ENCODE results near the gene CLDN5. TPM values are rescaled to one million over a fixed set of nuclear protein-coding genes. Genes with fewer than 3 reads are reported as not detected.

The CLDN5 gene
- total and polyA plus RNA-seq, 2 experiments from 2014 or later = 2.0 to 3.2 TPM

GRCh38 chr22:19518635-19519034 lies 5.6 kb downstream of the CLDN5 start:
- Mint-ChIP-seq H3K27ac (no peak overlapping the region), H3K27me3 (ENCODE audit: insufficient read depth, low read depth, poor library complexity) (peaks cover 23% of the 10 kb centered on the region), H3K36me3 (ENCODE audit: low read depth) (peaks cover 29% of the 10 kb centered on the region), H3K4me3 (no peak overlapping the region), H3K4me1 (peaks cover 5% of the 10 kb centered on the region), H3K9me3 (no peaks in the 10 kb centered on the region)
- Histone ChIP-seq H3K4me3 (no peak overlapping the region), H3K9me2 (ENCODE audit: insufficient read depth) (no peaks in the 10 kb centered on the region), H3K27me3 (ENCODE audit: insufficient read depth) (peaks cover 23% of the 10 kb centered on the region), H3K36me3 (ENCODE audit: insufficient read depth) (no peaks in the 10 kb centered on the region), H2AFZ (no peak overlapping the region), H3F3A (replicated peaks; ENCODE audit: low read depth) (peaks cover 11% of the 10 kb centered on the region; the same call in 1 of the 2 replicates), H4K20me1 (replicated peaks; ENCODE audit: insufficient read depth) (no peaks in the 10 kb centered on the region), H3K27ac (ENCODE audit: low read depth) (no peak overlapping the region), H3K79me2 (replicated peaks; ENCODE audit: insufficient read depth) (no peaks in the 10 kb centered on the region), H3K4me2 (no peak overlapping the region), H3K4me1 (ENCODE audit: insufficient read depth) (peaks cover 8% of the 10 kb centered on the region; the same call in 1 of the 2 replicates)
- DNase-seq (ENCODE audit: low spot score) (no peak), ATAC-seq (no peak)
- TF ChIP-seq EZH2 (IDR thresholded peaks at IDR 0.05; ENCODE audit: low read depth, unreplicated experiment) (no peak), STAT1 (IDR thresholded peaks at IDR 0.05; ENCODE audit: unreplicated experiment) (no peak), JUNB (IDR thresholded peaks at IDR 0.05; ENCODE audit: unreplicated experiment) (no peak), ZNF331 (CRISPR knock-in tag; IDR thresholded peaks at IDR 0.05; ENCODE audit: low read depth) (no peak), ZNF114 (CRISPR knock-in tag; IDR thresholded peaks at IDR 0.05) (no peak), EZH2phosphoT487 (IDR thresholded peaks at IDR 0.05; ENCODE audit: unreplicated experiment) (no peak), POLR2AphosphoS5 (IDR thresholded peaks at IDR 0.05; ENCODE audit: low read depth) (no peak), CTCF (conservative IDR thresholded peaks at IDR 0.05; ENCODE audit: low read depth in 2 of 2) (no peak), CREB1 (CRISPR knock-in tag; IDR thresholded peaks at IDR 0.05; ENCODE audit: low read depth) (no peak), NANOG (IDR thresholded peaks at IDR 0.05; ENCODE audit: borderline replicate concordance) (no peak), REST (IDR thresholded peaks at IDR 0.05; ENCODE audit: unreplicated experiment) (no peak), ETS1 (IDR thresholded peaks at IDR 0.05) (no peak)
- TF ChIP-seq, protein P1, sequence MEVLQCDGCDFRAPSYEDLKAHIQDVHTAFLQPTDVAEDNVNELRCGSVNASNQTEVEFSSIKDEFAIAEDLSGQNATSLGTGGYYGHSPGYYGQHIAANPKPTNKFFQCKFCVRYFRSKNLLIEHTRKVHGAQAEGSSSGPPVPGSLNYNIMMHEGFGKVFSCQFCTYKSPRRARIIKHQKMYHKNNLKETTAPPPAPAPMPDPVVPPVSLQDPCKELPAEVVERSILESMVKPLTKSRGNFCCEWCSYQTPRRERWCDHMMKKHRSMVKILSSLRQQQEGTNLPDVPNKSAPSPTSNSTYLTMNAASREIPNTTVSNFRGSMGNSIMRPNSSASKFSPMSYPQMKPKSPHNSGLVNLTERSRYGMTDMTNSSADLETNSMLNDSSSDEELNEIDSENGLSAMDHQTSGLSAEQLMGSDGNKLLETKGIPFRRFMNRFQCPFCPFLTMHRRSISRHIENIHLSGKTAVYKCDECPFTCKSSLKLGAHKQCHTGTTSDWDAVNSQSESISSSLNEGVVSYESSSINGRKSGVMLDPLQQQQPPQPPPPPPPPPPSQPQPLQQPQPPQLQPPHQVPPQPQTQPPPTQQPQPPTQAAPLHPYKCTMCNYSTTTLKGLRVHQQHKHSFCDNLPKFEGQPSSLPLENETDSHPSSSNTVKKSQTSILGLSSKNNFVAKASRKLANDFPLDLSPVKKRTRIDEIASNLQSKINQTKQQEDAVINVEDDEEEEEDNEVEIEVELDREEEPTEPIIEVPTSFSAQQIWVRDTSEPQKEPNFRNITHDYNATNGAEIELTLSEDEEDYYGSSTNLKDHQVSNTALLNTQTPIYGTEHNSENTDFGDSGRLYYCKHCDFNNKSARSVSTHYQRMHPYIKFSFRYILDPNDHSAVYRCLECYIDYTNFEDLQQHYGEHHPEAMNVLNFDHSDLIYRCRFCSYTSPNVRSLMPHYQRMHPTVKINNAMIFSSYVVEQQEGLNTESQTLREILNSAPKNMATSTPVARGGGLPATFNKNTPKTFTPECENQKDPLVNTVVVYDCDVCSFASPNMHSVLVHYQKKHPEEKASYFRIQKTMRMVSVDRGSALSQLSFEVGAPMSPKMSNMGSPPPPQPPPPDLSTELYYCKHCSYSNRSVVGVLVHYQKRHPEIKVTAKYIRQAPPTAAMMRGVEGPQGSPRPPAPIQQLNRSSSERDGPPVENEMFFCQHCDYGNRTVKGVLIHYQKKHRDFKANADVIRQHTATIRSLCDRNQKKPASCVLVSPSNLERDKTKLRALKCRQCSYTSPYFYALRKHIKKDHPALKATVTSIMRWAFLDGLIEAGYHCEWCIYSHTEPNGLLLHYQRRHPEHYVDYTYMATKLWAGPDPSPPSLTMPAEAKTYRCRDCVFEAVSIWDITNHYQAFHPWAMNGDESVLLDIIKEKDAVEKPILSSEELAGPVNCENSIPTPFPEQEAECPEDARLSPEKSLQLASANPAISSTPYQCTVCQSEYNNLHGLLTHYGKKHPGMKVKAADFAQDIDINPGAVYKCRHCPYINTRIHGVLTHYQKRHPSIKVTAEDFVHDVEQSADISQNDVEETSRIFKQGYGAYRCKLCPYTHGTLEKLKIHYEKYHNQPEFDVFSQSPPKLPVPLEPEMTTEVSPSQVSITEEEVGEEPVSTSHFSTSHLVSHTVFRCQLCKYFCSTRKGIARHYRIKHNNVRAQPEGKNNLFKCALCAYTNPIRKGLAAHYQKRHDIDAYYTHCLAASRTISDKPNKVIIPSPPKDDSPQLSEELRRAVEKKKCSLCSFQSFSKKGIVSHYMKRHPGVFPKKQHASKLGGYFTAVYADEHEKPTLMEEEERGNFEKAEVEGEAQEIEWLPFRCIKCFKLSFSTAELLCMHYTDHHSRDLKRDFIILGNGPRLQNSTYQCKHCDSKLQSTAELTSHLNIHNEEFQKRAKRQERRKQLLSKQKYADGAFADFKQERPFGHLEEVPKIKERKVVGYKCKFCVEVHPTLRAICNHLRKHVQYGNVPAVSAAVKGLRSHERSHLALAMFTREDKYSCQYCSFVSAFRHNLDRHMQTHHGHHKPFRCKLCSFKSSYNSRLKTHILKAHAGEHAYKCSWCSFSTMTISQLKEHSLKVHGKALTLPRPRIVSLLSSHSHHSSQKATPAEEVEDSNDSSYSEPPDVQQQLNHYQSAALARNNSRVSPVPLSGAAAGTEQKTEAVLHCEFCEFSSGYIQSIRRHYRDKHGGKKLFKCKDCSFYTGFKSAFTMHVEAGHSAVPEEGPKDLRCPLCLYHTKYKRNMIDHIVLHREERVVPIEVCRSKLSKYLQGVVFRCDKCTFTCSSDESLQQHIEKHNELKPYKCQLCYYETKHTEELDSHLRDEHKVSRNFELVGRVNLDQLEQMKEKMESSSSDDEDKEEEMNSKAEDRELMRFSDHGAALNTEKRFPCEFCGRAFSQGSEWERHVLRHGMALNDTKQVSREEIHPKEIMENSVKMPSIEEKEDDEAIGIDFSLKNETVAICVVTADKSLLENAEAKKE (CRISPR knock-in tag; IDR thresholded peaks at IDR 0.05) = no peak
